ENCODE measurements around the gene SLC22A7. TPM values are rescaled to one million over a fixed set of nuclear protein-coding genes. Genes with fewer than 3 reads are reported as not detected.

Gene SLC22A7
- total RNA-seq, 6 experiments from 2014 or later, result not detected

DNA sequence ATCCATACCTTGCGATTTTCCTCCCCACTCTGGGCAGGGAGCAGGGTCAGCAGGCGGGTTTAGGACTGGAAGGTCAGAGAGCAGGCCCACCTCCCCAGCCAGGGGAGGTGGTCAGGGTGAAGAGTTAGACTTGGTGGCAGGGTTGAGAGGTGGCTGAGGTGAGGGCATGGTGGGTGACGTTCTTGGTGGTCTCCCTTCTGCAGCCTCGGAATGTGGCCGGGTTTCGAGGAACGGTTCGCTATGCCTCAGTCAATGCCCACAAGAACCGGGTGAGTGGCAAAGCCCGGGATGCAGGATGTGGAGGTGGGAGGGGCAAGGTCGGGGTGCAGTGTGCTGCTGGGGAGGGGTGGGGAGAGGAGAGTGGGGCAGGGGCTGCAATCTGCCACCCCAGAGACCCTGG is 43.2 kb upstream of the SLC22A7 start:
- TF ChIP-seq, protein P1, sequence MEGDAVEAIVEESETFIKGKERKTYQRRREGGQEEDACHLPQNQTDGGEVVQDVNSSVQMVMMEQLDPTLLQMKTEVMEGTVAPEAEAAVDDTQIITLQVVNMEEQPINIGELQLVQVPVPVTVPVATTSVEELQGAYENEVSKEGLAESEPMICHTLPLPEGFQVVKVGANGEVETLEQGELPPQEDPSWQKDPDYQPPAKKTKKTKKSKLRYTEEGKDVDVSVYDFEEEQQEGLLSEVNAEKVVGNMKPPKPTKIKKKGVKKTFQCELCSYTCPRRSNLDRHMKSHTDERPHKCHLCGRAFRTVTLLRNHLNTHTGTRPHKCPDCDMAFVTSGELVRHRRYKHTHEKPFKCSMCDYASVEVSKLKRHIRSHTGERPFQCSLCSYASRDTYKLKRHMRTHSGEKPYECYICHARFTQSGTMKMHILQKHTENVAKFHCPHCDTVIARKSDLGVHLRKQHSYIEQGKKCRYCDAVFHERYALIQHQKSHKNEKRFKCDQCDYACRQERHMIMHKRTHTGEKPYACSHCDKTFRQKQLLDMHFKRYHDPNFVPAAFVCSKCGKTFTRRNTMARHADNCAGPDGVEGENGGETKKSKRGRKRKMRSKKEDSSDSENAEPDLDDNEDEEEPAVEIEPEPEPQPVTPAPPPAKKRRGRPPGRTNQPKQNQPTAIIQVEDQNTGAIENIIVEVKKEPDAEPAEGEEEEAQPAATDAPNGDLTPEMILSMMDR (IDR thresholded peaks at IDR 0.05), result no peak
- H3K27ac Mint-ChIP-seq, result no peak overlapping the region
- no peaks in the 10 kb centered on the region for H3K9me3 Mint-ChIP-seq
- H3K4me3 Mint-ChIP-seq, result no peak overlapping the region
- H3K27me3 Mint-ChIP-seq (ENCODE audit: insufficient read depth), result peaks cover 22% of the 10 kb centered on the region
- no peaks in the 10 kb centered on the region for H3K36me3 Mint-ChIP-seq (ENCODE audit: low read depth)
- H3K4me1 Mint-ChIP-seq (ENCODE audit: low read depth), result peaks cover 14% of the 10 kb centered on the region
- DNase-seq, result no peak

DNA sequence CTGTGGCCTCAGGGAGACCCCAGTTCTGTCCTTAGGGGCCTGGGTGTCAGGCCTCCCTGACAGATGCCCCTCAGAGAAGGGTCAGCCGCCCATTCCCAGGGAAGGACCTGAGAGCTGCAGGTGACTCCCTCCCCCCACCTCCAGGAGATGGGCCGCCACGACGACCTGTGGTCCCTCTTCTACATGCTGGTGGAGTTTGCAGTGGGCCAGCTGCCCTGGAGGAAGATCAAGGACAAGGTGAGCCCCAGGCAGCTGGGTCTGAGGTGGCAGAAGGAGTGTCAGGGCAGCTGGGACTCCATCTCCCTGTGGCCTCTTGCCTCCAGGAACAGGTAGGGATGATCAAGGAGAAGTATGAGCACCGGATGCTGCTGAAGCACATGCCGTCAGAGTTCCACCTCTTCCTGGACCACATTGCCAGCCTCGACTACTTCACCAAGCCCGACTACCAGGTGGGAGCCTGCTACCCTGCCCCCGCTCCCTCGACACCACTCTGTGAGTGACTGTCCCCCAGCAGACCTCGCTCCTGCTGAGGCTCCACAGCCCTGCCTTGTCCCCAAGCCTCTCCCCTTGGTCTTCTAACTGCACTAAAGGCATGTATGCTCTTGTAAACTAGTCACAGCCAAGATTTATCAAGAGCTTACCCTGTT is 42.5 kb upstream of the SLC22A7 start:
- Mint-ChIP-seq H3K36me3 (ENCODE audit: low read depth) (no peaks in the 10 kb centered on the region), H3K27me3 (ENCODE audit: insufficient read depth) (peaks cover 22% of the 10 kb centered on the region)

DNA sequence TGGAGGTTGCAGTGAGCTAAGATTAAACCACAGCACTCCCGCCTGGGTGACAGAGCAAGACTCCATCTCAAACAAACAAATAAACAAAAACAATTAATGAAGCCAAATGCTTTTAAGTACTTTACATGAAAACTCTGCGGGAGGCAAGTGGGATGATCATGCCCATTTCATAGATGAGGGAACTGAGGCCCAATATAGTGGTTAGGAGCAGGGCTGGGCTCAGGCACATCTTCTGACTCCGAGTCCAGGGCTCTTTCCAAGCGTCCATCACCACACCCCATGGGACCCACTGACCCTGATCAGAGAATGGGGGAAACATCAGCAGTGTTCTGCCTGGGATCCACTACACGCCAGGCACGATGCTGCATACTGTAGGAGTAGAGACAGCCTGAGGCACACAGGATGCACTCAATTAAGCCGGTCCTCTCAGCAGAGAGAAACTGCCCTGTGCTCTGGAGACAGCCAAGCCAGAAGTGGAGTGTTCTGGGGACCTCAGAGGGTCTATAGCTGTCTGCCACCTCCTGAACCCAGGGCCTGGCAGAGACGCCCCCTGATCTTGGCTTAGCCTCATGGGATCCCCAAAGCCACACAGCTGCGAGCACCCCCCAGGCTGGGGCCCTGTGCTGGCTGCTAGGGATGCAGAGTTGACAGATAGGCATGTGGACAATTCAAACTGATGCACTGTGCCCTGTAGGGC is 41.2 kb upstream of the SLC22A7 start:
- TF ChIP-seq, protein P1 (IDR thresholded peaks at IDR 0.05), result no peak
- no peaks in the 10 kb centered on the region for H3K36me3 Mint-ChIP-seq (ENCODE audit: low read depth)
- DNase-seq, result no peak
- H3K27ac Mint-ChIP-seq, result no peak overlapping the region
- peaks cover 5% of the 10 kb centered on the region for H3K4me1 Mint-ChIP-seq (ENCODE audit: low read depth)
- no peaks in the 10 kb centered on the region for H3K9me3 Mint-ChIP-seq
- no peak overlapping the region for H3K4me3 Mint-ChIP-seq
- H3K27me3 Mint-ChIP-seq (ENCODE audit: insufficient read depth), result peaks cover 14% of the 10 kb centered on the region

More for the DNA sequence above, 42.5 kb upstream of the SLC22A7 start:
- Mint-ChIP-seq H3K4me1 (ENCODE audit: low read depth) (peaks cover 14% of the 10 kb centered on the region), H3K27ac (no peak overlapping the region), H3K4me3 (no peak overlapping the region), H3K9me3 (no peaks in the 10 kb centered on the region)
- TF ChIP-seq, protein P1 (IDR thresholded peaks at IDR 0.05), result no peak
- no peak for DNase-seq

DNA sequence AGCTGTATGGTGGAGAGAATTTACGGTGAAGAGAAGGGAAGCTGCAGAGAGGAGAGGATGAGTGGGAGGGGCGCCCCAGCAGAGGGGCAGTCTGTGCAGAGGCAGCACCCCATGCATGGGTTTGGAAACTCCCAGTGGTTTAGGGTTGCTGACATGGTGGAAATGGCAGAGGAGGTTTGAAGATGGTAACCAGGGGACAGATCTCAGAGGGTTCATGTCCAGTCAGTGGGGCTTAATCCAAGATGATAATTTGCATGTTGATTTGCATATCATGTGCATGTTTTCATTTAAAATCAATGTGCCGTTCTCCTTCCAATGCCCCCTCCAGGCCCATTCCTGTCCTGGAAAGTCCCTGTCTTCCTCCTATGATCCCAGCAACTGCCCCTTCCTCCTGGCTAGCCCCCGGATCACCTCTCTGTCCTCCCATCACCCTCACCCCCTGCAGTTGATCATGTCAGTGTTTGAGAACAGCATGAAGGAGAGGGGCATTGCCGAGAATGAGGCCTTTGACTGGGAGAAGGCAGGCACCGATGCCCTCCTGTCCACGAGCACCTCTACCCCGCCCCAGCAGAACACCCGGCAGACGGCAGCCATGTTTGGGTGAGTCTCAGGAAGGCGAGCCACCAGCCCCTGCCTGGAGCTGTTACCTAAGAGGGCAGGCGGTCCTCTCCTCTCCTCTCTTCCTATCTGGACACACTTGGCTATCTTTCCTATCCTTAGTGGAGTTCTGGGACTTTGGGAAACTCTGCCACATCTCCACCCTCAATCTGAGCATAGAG is 40.5 kb upstream of the SLC22A7 start:
- Mint-ChIP-seq H3K9me3 (no peaks in the 10 kb centered on the region), H3K4me1 (ENCODE audit: low read depth) (peaks cover 5% of the 10 kb centered on the region), H3K36me3 (ENCODE audit: low read depth) (no peaks in the 10 kb centered on the region), H3K4me3 (no peak overlapping the region), H3K27me3 (ENCODE audit: insufficient read depth) (peaks cover 14% of the 10 kb centered on the region), H3K27ac (no peak overlapping the region)
- TF ChIP-seq, protein P1 (IDR thresholded peaks at IDR 0.05), result no peak
- no peak for DNase-seq

DNA sequence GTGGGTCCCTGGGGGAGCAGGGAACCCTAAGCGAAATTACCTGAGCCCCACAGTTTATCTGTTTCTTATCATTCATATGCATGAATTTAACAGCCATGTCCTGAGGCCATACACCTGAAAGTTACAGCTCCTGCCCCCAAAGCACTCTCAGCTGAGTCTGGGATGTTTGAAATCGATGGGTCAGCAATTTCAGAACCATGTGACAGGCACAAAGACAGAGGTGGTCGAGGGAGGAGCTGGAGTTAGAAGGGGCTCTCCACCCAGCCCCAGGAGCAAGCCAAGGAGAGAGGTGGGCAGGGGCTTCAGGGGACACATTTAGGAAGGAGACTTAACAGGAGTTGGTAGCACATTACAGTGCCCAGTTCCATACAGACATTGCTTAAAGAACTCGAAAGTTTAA is 39.9 kb upstream of the SLC22A7 start:
- Mint-ChIP-seq H3K9me3 (no peaks in the 10 kb centered on the region), H3K4me1 (ENCODE audit: low read depth) (peaks cover 5% of the 10 kb centered on the region), H3K36me3 (ENCODE audit: low read depth) (no peaks in the 10 kb centered on the region), H3K4me3 (no peak overlapping the region), H3K27ac (no peak overlapping the region), H3K27me3 (ENCODE audit: insufficient read depth) (peaks cover 8% of the 10 kb centered on the region)
- TF ChIP-seq, protein P1 (IDR thresholded peaks at IDR 0.05), result no peak
- DNase-seq, result no peak

All from HFFc6 (cell line).